Measurements from ENCODE around the gene IQGAP2.

Gene IQGAP2

DNA sequence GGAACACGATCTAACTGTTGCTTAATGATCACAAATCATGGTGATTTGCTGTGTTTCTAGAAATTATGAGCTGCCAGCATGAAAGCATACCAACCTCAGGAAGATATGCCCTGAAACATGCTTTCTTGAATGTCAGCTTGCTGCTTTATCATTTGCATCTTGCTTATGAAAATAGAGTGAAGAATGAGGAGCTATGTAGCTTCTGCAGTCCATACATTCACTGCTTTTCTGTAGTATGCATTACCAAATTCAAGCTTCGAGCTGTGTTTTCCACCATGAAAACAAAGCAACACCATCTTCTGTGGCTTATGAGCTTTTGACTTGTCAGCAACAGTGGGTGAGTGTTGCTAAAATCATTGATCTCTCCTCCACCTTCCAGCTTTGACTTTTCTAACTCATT lies 203.6 kb downstream of the IQGAP2 start:
- H3K4me3 ChIP-seq (ENCODE audit: insufficient read depth, low read depth, low read length, poor library complexity, severe bottlenecking) = no peak overlapping the region
- H3K27ac ChIP-seq (ENCODE audit: insufficient read depth, low read length, poor library complexity, severe bottlenecking) = no peak overlapping the region
- H3K27me3 ChIP-seq (replicated peaks; ENCODE audit: control insufficient read depth, insufficient read depth, low read length, poor library complexity, severe bottlenecking) = no peaks in the 10 kb centered on the region
- no peaks in the 10 kb centered on the region for H3K9me3 ChIP-seq (ENCODE audit: control insufficient read depth, low read length)
- no peaks in the 10 kb centered on the region for H3K4me1 ChIP-seq (ENCODE audit: control insufficient read depth, insufficient read depth, low read length, poor library complexity, severe bottlenecking)
- no peak for DNase-seq
- peaks cover 47% of the 10 kb centered on the region for H3K36me3 ChIP-seq (ENCODE audit: control insufficient read depth, insufficient read depth, low read length)

DNA sequence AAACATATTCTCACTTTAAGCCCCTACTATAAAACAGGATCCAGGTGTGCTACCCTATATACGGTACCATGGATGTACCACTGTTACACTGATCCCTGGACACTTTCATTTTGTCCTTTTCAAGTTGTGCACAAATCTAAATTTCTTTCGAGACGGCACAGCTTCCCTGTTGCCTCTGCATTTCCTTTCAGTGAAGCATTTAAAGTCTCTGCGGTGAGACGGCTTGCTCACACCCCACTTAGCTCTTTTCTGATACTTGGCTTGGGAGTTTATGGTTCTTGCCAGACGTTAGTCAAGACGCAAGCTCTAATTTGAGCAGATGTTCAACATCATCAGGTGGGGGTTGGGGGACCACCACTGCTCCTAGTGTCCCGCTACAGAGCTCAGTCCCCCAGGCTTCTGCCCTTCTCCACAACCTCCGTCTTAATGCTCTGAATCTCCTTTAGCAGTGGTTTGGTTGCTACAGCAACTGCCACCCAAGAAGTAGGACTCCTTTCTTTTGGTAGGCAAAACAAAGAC lies 204.3 kb downstream of the IQGAP2 start:
- Histone ChIP-seq H3K27ac (ENCODE audit: insufficient read depth, low read length, poor library complexity, severe bottlenecking) (no peak overlapping the region), H3K4me3 (ENCODE audit: insufficient read depth, low read depth, low read length, poor library complexity, severe bottlenecking) (no peak overlapping the region), H3K36me3 (ENCODE audit: control insufficient read depth, insufficient read depth, low read length) (peaks cover 46% of the 10 kb centered on the region), H3K27me3 (replicated peaks; ENCODE audit: control insufficient read depth, insufficient read depth, low read length, poor library complexity, severe bottlenecking) (no peaks in the 10 kb centered on the region), H3K9me3 (ENCODE audit: control insufficient read depth, low read length) (no peaks in the 10 kb centered on the region), H3K4me1 (ENCODE audit: control insufficient read depth, insufficient read depth, low read length, poor library complexity, severe bottlenecking) (no peaks in the 10 kb centered on the region)
- no peak for DNase-seq

DNA sequence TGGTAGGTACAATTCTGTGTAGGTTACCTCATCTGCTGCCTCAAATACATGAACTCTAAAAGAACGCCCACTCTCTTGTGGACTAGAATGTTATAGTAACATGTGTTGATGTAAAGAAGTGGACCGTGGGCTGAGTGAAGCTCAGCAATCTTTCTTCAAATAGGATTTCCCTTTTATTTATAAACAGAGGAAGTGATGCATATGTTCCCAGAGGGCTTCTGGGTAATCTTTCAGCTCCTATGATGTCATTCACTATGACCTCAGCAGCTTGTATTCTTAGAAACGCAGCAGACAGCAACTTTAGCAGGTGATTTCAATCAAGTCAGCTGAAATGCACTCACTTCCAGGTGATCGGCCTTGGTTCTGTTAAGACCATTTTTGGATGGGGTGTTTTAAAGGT lies 205.7 kb downstream of the IQGAP2 start:
- no peaks in the 10 kb centered on the region for H3K4me1 ChIP-seq (ENCODE audit: control insufficient read depth, insufficient read depth, low read length, poor library complexity, severe bottlenecking)
- no peak for DNase-seq
- peaks cover 50% of the 10 kb centered on the region for H3K36me3 ChIP-seq (ENCODE audit: control insufficient read depth, insufficient read depth, low read length)
- H3K9me3 ChIP-seq (ENCODE audit: control insufficient read depth, low read length) = no peaks in the 10 kb centered on the region
- no peaks in the 10 kb centered on the region for H3K27me3 ChIP-seq (replicated peaks; ENCODE audit: control insufficient read depth, insufficient read depth, low read length, poor library complexity, severe bottlenecking)
- H3K27ac ChIP-seq (ENCODE audit: insufficient read depth, low read length, poor library complexity, severe bottlenecking) = no peak overlapping the region
- H3K4me3 ChIP-seq (ENCODE audit: insufficient read depth, low read depth, low read length, poor library complexity, severe bottlenecking) = no peak overlapping the region

DNA sequence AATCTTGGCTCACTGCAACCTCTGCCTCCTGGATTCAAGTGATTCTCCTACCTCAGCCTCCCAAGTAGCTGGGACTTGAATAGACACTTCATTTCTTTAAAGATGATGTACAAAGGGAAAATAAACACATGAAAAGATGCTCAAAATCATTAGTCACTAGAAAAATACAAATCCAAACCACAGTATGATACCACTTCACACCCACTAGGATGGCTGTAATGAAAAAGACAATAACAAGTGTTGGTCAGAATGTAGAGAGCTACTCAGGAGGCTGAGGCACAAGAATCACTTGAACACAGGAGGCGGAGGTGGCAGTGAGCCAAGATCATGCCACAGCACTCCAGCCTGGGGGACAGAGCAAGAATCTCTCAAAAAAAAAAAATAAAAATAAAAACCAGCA lies 207.1 kb downstream of the IQGAP2 start:
- no peak for DNase-seq
- no peaks in the 10 kb centered on the region for H3K9me3 ChIP-seq (ENCODE audit: control insufficient read depth, low read length)
- H3K27me3 ChIP-seq (replicated peaks; ENCODE audit: control insufficient read depth, insufficient read depth, low read length, poor library complexity, severe bottlenecking) = no peaks in the 10 kb centered on the region
- H3K4me3 ChIP-seq (ENCODE audit: insufficient read depth, low read depth, low read length, poor library complexity, severe bottlenecking) = no peak overlapping the region
- H3K36me3 ChIP-seq (ENCODE audit: control insufficient read depth, insufficient read depth, low read length) = peaks cover 58% of the 10 kb centered on the region
- no peak overlapping the region for H3K27ac ChIP-seq (ENCODE audit: insufficient read depth, low read length, poor library complexity, severe bottlenecking)
- no peaks in the 10 kb centered on the region for H3K4me1 ChIP-seq (ENCODE audit: control insufficient read depth, insufficient read depth, low read length, poor library complexity, severe bottlenecking)

DNA sequence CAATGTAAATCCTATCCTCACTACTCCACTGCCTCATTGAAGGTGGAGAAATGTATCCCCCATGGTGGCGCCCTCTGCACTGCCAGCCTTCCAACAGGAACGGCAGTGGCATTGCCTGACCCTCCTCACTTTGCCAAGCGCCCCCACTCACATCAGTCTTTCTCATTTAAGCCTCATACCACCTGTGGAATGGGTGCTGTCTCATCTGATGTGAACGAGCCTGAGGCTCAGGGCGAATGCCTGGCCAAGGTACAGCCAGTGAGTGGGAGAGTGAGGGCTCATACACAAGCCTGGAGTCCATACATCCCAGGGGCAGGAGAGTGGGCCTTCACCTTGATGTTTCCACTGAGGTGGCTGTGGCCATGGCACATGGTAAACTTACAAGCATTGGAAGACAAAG lies 209.9 kb downstream of the IQGAP2 start:
- Histone ChIP-seq H3K27ac (ENCODE audit: insufficient read depth, low read length, poor library complexity, severe bottlenecking) (no peak overlapping the region), H3K4me1 (ENCODE audit: control insufficient read depth, insufficient read depth, low read length, poor library complexity, severe bottlenecking) (no peaks in the 10 kb centered on the region), H3K9me3 (ENCODE audit: control insufficient read depth, low read length) (no peaks in the 10 kb centered on the region), H3K36me3 (ENCODE audit: control insufficient read depth, insufficient read depth, low read length) (peaks cover 51% of the 10 kb centered on the region), H3K4me3 (ENCODE audit: insufficient read depth, low read depth, low read length, poor library complexity, severe bottlenecking) (no peak overlapping the region), H3K27me3 (replicated peaks; ENCODE audit: control insufficient read depth, insufficient read depth, low read length, poor library complexity, severe bottlenecking) (no peaks in the 10 kb centered on the region)
- no peak for DNase-seq

DNA sequence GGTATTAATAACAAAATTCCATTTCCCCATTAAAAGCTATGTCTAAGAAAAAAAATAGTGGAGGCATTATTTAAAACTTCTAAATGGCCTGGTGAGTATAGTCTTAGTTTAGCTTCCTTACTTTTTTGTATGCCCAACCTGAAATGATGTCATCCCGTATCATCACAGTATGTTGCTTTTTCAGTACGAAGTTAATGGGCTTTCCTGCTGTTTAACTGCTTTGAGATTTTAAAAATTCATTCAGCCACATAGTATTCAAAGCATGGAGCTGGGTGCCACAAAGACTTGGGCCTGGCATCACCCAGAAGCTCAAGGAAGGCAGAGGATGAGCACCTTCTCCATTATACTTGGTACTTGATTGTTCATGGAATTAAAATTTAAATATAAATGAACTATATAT lies 212.7 kb downstream of the IQGAP2 start:
- no peaks in the 10 kb centered on the region for H3K4me1 ChIP-seq (ENCODE audit: control insufficient read depth, insufficient read depth, low read length, poor library complexity, severe bottlenecking)
- peaks cover 48% of the 10 kb centered on the region for H3K36me3 ChIP-seq (ENCODE audit: control insufficient read depth, insufficient read depth, low read length)
- no peaks in the 10 kb centered on the region for H3K27me3 ChIP-seq (replicated peaks; ENCODE audit: control insufficient read depth, insufficient read depth, low read length, poor library complexity, severe bottlenecking)
- no peak for DNase-seq
- H3K9me3 ChIP-seq (ENCODE audit: control insufficient read depth, low read length) = no peaks in the 10 kb centered on the region
- no peak overlapping the region for H3K27ac ChIP-seq (ENCODE audit: insufficient read depth, low read length, poor library complexity, severe bottlenecking)
- no peak overlapping the region for H3K4me3 ChIP-seq (ENCODE audit: insufficient read depth, low read depth, low read length, poor library complexity, severe bottlenecking)

DNA sequence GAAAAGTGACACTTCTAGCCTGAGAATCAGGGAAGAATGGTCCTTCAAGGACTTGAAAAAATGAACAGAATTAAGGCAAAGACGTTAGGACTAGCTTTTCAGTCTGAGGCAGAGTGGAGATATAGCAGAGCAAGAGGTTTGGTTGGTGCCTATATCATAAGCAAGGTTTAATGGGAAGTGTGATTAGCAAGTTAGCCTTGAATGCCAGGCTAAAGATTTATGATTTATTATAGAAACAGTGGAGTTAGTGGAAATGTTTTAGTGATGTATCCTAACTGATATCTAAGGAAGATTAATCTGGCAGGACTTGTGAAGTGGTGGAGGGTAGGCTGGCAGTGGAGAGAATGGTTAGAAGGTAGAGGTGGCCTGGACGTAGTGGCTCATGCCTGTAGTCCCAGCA lies 213.1 kb downstream of the IQGAP2 start:
- DNase-seq = no peak
- Histone ChIP-seq H3K27me3 (replicated peaks; ENCODE audit: control insufficient read depth, insufficient read depth, low read length, poor library complexity, severe bottlenecking) (no peaks in the 10 kb centered on the region), H3K4me3 (ENCODE audit: insufficient read depth, low read depth, low read length, poor library complexity, severe bottlenecking) (no peak overlapping the region), H3K36me3 (ENCODE audit: control insufficient read depth, insufficient read depth, low read length) (peaks cover 44% of the 10 kb centered on the region), H3K4me1 (ENCODE audit: control insufficient read depth, insufficient read depth, low read length, poor library complexity, severe bottlenecking) (no peaks in the 10 kb centered on the region), H3K9me3 (ENCODE audit: control insufficient read depth, low read length) (no peaks in the 10 kb centered on the region), H3K27ac (ENCODE audit: insufficient read depth, low read length, poor library complexity, severe bottlenecking) (no peak overlapping the region)

DNA sequence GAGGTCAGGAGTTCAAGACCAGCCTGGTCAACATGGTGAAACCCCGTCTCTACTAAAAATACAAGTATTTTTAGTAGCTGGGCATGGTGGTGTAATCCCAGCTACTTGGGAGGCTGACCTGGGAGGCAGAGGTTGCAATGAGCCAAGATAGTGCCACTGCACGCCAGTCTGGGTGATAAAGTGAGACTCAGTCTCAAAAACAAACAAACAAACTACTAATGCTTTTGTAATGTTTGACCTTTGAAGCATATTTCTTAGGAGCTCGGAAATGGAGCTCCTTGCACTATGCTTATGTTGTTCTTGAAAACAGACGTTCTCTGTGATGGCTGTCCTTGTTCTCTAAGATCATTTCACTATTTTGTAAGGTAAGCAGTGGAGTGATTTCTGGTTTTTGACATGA lies 214.1 kb downstream of the IQGAP2 start:
- peaks cover 36% of the 10 kb centered on the region for H3K36me3 ChIP-seq (ENCODE audit: control insufficient read depth, insufficient read depth, low read length)

DNA sequence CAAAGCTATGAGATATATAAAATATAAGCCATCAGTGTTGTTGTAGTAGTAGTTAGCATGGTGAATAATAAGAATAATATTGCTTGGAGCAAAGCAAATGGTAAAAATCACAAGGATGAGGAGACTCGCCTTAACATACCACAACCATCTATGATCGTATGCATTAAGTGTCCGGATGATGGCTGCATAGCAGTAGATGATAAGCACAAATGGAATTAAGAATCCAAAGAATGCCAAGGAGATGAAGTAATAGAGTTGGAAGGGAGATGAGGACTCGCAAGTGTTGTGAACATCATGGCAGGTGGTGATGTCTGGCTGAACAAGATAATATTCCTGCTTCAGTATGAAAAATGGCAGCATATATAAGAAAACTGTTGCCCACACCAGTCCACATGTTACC lies 214.6 kb downstream of the IQGAP2 start:
- no peak for DNase-seq
- H3K4me1 ChIP-seq (ENCODE audit: control insufficient read depth, insufficient read depth, low read length, poor library complexity, severe bottlenecking) = no peaks in the 10 kb centered on the region
- H3K36me3 ChIP-seq (ENCODE audit: control insufficient read depth, insufficient read depth, low read length) = peaks cover 31% of the 10 kb centered on the region
- H3K9me3 ChIP-seq (ENCODE audit: control insufficient read depth, low read length) = no peaks in the 10 kb centered on the region
- H3K4me3 ChIP-seq (ENCODE audit: insufficient read depth, low read depth, low read length, poor library complexity, severe bottlenecking) = no peak overlapping the region
- no peak overlapping the region for H3K27ac ChIP-seq (ENCODE audit: insufficient read depth, low read length, poor library complexity, severe bottlenecking)
- H3K27me3 ChIP-seq (replicated peaks; ENCODE audit: control insufficient read depth, insufficient read depth, low read length, poor library complexity, severe bottlenecking) = no peaks in the 10 kb centered on the region

More for the DNA sequence above, 214.1 kb downstream of the IQGAP2 start:
- H3K4me3 ChIP-seq (ENCODE audit: insufficient read depth, low read depth, low read length, poor library complexity, severe bottlenecking) = no peak overlapping the region
- H3K4me1 ChIP-seq (ENCODE audit: control insufficient read depth, insufficient read depth, low read length, poor library complexity, severe bottlenecking) = no peaks in the 10 kb centered on the region
- no peaks in the 10 kb centered on the region for H3K9me3 ChIP-seq (ENCODE audit: control insufficient read depth, low read length)
- no peak overlapping the region for H3K27ac ChIP-seq (ENCODE audit: insufficient read depth, low read length, poor library complexity, severe bottlenecking)
- H3K27me3 ChIP-seq (replicated peaks; ENCODE audit: control insufficient read depth, insufficient read depth, low read length, poor library complexity, severe bottlenecking) = no peaks in the 10 kb centered on the region
- DNase-seq = no peak

DNA sequence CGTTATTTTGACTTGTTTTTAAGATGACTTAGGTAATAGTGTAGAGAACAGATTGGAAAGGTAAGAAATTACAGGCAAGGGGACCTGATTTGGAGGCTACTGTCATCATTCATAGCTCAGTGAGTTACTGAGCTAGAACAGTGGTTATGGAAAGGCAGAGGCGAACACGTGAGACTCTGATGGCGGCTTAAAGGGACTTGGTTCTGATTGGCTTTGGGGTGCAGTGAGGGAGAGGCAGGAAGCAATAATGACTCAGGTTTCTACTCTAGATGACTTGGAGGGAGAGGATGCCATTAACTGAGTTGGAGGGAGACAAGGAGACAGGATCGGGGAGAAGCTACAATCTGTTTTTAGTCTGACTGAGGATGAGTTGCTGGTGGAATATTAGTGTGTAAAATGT lies 217.1 kb downstream of the IQGAP2 start:
- H3K27ac ChIP-seq (ENCODE audit: insufficient read depth, low read length, poor library complexity, severe bottlenecking) = no peak overlapping the region
- H3K27me3 ChIP-seq (replicated peaks; ENCODE audit: control insufficient read depth, insufficient read depth, low read length, poor library complexity, severe bottlenecking) = no peaks in the 10 kb centered on the region
- no peak for DNase-seq
- peaks cover 17% of the 10 kb centered on the region for H3K36me3 ChIP-seq (ENCODE audit: control insufficient read depth, insufficient read depth, low read length)
- no peaks in the 10 kb centered on the region for H3K4me1 ChIP-seq (ENCODE audit: control insufficient read depth, insufficient read depth, low read length, poor library complexity, severe bottlenecking)
- no peak overlapping the region for H3K4me3 ChIP-seq (ENCODE audit: insufficient read depth, low read depth, low read length, poor library complexity, severe bottlenecking)
- no peaks in the 10 kb centered on the region for H3K9me3 ChIP-seq (ENCODE audit: control insufficient read depth, low read length)

DNA sequence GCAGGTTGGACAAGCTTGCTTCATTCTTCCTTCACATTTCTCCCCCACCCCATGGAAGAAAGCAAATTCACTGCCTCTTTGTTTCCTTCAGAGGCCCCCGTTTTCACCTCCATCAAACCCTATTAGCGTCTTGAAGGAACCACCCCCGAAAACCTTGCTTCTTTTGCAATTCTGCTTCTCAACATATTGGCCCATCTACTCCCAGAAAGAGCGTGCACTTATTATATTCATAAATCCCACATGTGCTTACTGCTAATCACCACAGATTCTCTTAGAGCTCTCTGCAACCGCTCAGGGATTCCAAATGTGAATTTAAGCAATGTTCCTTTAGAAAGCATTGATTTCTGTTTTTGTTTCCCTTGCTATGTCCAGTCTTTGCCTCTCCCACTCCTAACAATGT lies 219.0 kb downstream of the IQGAP2 start:
- H3K9me3 ChIP-seq (ENCODE audit: control insufficient read depth, low read length) = no peaks in the 10 kb centered on the region
- peaks cover 12% of the 10 kb centered on the region for H3K36me3 ChIP-seq (ENCODE audit: control insufficient read depth, insufficient read depth, low read length)
- H3K27ac ChIP-seq (ENCODE audit: insufficient read depth, low read length, poor library complexity, severe bottlenecking) = no peak overlapping the region
- no peaks in the 10 kb centered on the region for H3K27me3 ChIP-seq (replicated peaks; ENCODE audit: control insufficient read depth, insufficient read depth, low read length, poor library complexity, severe bottlenecking)
- H3K4me1 ChIP-seq (ENCODE audit: control insufficient read depth, insufficient read depth, low read length, poor library complexity, severe bottlenecking) = no peaks in the 10 kb centered on the region
- no peak for DNase-seq
- H3K4me3 ChIP-seq (ENCODE audit: insufficient read depth, low read depth, low read length, poor library complexity, severe bottlenecking) = no peak overlapping the region

Data from effector memory CD4-positive, alpha-beta T cell (primary cell).